D721Med (cell line): ENCODE results near the gene CCNF.
"Not testable (repeated sequence)": the region's sequence is repeated elsewhere in the genome, so short reads cannot be mapped to it uniquely, and the experiment has no call there.

Experiments used
- DNase-seq: peaks from one replicate; pipeline ENCODE4 v3.0.0; 2011; ENCODE audit warnings: low spot score; ENCODE audit not compliant: insufficient read length
- FAIRE-seq: peaks from 2 replicates; lab custom pipeline; 2011; peaks lifted over from hg19 to GRCh38; lab: Jason Lieb, UNC
- TF ChIP-seq, protein P1 (sequence below): IDR thresholded peaks from 2 replicates; pipeline ENCODE4 v1.5.1; 2012; ENCODE audit warnings: mild to moderate bottlenecking, control low read depth; ENCODE audit not compliant: insufficient read depth; ENCODE audit errors: missing control alignments

CCNF gene

DNA sequence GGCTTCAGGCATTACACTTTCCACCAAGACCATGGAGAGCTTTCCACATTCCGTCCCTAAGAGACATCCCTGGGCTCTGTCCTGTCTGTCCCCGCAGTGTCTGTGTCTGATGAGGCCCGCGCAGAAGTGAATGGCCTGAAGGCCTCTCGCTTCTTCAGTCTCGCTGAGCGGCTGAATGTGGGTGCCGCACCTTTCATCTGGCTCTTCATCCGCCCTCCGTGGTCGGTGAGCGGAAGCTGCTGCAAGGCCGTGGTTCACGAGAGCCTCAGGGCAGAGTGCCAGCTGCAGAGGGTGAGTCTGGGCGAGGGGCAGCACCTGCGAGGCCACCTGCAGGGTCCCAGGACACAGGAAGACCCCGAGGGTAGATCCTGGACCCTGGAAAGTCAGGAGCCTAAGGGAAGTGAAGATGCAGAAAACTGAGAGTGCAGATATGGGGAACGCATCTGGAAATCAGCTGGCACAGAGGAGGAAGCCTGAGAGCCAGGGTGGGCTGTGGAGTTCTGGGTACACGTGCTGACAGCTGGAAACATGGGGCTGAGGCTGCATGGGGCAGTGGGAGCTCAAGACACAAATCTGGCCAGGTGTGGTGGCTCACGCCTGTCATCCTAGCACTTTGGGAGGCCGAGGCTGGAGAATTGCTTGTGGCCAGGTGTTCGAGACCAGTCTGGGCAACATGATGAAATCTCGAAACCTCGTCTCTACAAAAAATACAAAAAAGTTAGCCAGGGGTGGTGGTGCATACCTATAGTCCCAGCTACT is 8.0 kb downstream of the CCNF start:
- FAIRE-seq (no peak), DNase-seq (no peak)
- TF ChIP-seq, protein P1, sequence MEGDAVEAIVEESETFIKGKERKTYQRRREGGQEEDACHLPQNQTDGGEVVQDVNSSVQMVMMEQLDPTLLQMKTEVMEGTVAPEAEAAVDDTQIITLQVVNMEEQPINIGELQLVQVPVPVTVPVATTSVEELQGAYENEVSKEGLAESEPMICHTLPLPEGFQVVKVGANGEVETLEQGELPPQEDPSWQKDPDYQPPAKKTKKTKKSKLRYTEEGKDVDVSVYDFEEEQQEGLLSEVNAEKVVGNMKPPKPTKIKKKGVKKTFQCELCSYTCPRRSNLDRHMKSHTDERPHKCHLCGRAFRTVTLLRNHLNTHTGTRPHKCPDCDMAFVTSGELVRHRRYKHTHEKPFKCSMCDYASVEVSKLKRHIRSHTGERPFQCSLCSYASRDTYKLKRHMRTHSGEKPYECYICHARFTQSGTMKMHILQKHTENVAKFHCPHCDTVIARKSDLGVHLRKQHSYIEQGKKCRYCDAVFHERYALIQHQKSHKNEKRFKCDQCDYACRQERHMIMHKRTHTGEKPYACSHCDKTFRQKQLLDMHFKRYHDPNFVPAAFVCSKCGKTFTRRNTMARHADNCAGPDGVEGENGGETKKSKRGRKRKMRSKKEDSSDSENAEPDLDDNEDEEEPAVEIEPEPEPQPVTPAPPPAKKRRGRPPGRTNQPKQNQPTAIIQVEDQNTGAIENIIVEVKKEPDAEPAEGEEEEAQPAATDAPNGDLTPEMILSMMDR, result no peak

DNA sequence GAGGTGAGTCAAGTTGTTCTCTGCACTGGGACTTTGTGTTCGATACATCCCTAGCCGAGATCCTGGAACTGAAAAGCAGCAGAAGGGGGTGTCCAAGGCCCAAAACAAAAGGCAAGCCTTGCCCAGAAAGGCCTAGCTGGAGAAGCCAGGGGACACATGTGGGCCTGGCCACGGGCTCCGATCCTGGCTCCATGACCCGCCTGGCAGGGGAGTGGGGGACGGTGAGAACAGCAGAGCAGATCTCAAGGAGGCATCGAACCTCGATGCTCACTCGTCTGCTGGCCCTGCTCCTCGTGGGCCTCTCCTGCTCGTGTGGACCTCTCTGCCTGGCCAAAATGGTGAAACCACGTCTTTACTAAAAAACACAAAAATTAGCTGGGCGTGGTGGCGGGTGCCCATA is 8.9 kb downstream of the CCNF start:
- FAIRE-seq, result no peak
- TF ChIP-seq, protein P1, result no peak
- DNase-seq, result no peak

DNA sequence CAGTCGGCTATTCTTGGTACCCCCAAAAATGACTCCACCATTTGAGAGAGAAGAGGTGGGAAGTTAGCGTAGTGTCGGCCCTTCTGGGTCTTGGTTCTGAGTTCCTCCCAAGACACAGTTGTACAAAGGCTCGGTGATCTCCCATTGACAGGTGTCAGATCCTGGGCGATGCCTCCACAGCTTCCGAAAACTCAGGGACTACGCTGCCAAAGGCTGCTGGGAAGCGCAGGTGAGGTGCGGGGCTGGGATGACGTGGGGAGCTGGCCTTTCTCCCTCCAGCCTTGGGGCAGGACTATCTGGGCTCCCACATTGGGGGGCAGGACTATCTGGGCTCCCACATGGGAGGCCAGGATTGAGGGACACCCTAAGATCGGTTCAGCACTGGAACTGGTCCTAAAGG is 10.4 kb downstream of the CCNF start:
- TF ChIP-seq, protein P1, result no peak
- FAIRE-seq, result no peak
- DNase-seq, result no peak

DNA sequence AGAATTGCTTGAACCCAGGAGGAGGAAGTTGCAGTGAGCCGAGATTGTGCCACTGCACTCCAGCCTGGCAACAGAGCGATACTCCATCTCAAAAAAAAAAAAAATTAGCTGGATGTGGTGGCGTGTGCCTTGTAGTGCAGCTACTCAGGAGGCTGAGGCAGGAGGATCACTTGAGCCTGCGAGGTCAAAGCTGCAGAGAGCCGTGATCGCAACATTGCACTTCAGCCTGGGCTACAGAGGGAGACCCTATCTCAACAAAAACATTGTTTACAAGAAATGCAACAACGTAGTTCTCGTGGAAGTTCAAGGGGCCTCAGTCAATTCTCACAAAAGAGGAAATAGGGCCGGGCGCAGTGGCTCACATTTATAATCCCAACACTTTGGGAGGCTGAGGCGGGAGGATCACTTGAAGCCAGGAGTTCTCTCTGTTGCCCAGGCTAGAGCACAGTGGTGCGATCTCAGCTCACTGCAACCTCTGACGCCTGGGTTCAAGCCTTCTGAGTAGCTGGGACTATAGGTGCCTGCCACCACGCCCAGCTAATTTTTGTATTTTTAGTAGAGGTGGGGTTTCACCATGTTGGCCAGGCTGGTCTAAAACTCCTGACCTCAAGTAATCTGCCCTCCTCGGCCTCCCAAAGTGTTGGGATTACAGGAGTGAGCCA is 12.0 kb downstream of the CCNF start:
- not testable (repeated sequence) for FAIRE-seq, DNase-seq

DNA sequence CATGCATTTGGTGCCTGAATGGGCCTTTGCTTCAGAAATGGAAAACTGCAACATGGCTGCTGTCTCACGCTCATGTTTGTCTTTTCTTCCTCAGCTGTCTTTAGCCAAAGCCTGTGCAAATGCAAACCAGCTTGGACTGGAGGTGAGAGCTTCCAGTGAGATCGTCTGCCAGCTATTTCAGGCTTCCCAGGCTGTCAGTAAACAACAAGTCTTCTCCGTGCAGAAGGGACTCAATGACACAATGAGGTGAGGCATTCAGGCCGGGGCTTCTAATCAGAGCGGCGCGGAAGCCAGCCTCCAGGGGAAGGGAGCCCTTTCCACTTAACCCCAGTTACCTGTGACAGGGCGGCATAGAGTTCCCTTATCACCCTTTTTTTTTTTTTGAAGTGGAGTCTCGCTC is 14.3 kb downstream of the CCNF start:
- no peak for FAIRE-seq
- no peak for DNase-seq
- TF ChIP-seq, protein P1, result no peak

DNA sequence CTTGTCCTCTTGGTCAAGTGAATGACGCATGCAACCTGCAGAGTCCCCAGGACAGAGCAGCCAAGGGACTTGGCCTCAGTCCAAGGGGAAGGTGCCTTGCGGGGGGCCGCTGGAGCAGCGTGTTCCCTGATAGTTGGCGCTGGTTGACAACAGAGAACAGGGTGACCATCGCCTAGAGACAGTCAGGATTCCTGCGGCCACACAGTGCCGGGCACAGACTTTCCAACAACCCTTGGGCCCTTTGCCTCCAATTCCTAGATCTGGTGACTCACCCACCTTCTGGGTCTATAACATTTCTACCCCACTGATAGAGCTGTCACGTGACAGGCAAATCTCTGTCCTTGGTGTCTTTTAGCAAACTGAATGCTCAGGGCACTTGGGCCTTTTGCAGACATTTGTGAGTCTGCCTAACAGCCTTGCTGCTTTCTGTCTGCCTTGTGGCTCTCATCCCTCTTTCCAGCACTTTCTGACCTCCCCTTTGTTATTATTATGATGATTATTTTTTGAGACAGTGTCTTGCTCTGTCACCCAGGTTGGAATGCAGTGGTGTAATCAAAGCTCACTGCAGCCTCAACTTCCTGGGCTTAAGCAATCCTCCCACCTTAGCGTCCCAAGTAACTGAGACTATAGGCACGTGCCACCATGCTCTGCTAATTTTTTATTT is 18.8 kb downstream of the CCNF start:
- FAIRE-seq (no peak), DNase-seq (no peak)
- TF ChIP-seq, protein P1, result no peak

DNA sequence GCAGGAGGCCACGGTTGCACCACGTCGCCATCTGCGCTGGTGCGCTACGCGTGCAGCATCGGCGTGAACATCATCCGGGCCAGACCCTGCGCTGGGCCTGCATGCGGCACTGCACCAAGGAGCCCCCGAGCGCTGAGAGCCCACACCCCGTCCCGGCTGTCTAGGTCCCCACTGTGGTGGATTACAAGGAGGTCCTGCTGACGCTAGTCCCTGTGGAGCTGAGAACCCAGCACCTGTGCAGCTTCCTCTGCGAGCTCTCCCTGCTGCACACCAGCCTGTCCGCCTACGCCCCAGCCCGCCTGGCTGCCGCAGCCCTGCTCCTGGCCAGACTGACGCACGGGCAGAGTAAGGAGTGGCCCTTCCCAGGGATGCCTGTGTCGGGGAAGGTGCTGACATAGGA is 19.9 kb downstream of the CCNF start:
- DNase-seq (no peak), FAIRE-seq (no peak)
- TF ChIP-seq, protein P1, result no peak
